Sigmoid colon (tissue), 7 donors: Measurements from ENCODE around the gene CTNND2. TPM values are rescaled to one million over a fixed set of nuclear protein-coding genes. Genes with fewer than 3 reads are reported as not detected.

Experiments used
- DNase-seq: peaks from one replicate; pipeline ENCODE4 v3.0.0-alpha.2; 2019
- H3K27ac ChIP-seq, 4 donors: fragments of 200-600 bp; sonication (generic); one replicate each; pipeline ENCODE4 v1.5.1; 2016 to 2019; ENCODE audit warnings: mild to moderate bottlenecking in 1 of 4
- H3K27me3 ChIP-seq, 3 donors: fragments of 200-600 bp; sonication (generic); one replicate each; pipeline ENCODE4 v1.5.1; 2019; ENCODE audit warnings: mild to moderate bottlenecking in 1 of 3
- H3K36me3 ChIP-seq, 4 donors: fragments of 200-600 bp; sonication (generic); one replicate each; pipeline ENCODE4 v1.5.1; 2016 to 2019
- H3K4me1 ChIP-seq, 4 donors: fragments of 200-600 bp; sonication (generic); one replicate each; pipeline ENCODE4 v1.5.1; 2017 to 2019
- H3K4me3 ChIP-seq, 4 donors: fragments of 200-600 bp; sonication (generic); one replicate each; pipeline ENCODE4 v1.5.1; 2017 to 2019; ENCODE audit warnings: mild to moderate bottlenecking in 2 of 4, moderate library complexity in 1 of 4
- H3K9me3 ChIP-seq, 4 donors: fragments of 200-600 bp in 3 of 4; sonication (generic) in 3 of 4; one replicate each; pipeline versions ENCODE4 v1.5.1 to v1.6.1; 2013 to 2019
- EP300 ChIP-seq, 4 donors: sonication (generic); formaldehyde crosslinking; IDR thresholded peaks; one replicate each; pipeline ENCODE4 v1.6.1; 2017; ENCODE audit warnings: antibody characterized with exemption in 4 of 4
- POLR2A ChIP-seq, 2 donors: fragments of 450-650 bp; IDR thresholded peaks; one replicate each; pipeline ENCODE4 v1.6.1; 2016; ENCODE audit warnings: antibody characterized with exemption in 2 of 2, mild to moderate bottlenecking in 2 of 2, moderate library complexity in 2 of 2
- POLR2AphosphoS5 ChIP-seq, 4 donors: sonication (generic); formaldehyde crosslinking; IDR thresholded peaks; one replicate each; pipeline ENCODE4 v1.6.1; 2017; ENCODE audit warnings: antibody characterized with exemption in 4 of 4
- WGBS, 2 donors: extraction: QIAGEN DNeasy Blood & Tissue Kit; methylation state at CpG; one replicate each; pipeline ENCODE4 v1.1.7; 2013; 5-methylcytosine and 5-hydroxymethylcytosine counted together
- intact Hi-C: fragments of 100-400 bp; cut with DNase I; formaldehyde crosslinking; loops from one replicate; pipeline ENCODE4 v1.15.1; 2023
- polyA plus RNA-seq, 3 donors: library from polyadenylated mRNA; stranded (reverse); fragments of 200-250 nt; gene quantifications; one replicate each; pipeline ENCODE4 v1.2.3, GENCODE V29; 2013
- total RNA-seq, 4 donors: library from RNA; depleted of rRNA; stranded (reverse); fragments of >200 nt; gene quantifications; one replicate each; pipeline ENCODE4 v1.1.0, GENCODE V29; 2016
- TF ChIP-seq, protein P1 (sequence below), 4 experiments: fragments of 450-650 bp in 3 of 4; fragments of 200-600 bp in 1 of 4; IDR thresholded peaks; one replicate each; pipeline ENCODE4 v1.5.1; 2016 to 2019; ENCODE audit warnings: antibody characterized with exemption in 4 of 4, mild to moderate bottlenecking in 3 of 4, moderate library complexity in 2 of 4
- donor health status: healthy with polysubstance abuse.
- donor health status: Bipolar disorder and iron deficiency.
- donor health status: healthy.

Gene CTNND2
- total and polyA plus RNA-seq, 7 donors: 0.36 to 2.5 (median 0.84) TPM; not detected in 1

DNA sequence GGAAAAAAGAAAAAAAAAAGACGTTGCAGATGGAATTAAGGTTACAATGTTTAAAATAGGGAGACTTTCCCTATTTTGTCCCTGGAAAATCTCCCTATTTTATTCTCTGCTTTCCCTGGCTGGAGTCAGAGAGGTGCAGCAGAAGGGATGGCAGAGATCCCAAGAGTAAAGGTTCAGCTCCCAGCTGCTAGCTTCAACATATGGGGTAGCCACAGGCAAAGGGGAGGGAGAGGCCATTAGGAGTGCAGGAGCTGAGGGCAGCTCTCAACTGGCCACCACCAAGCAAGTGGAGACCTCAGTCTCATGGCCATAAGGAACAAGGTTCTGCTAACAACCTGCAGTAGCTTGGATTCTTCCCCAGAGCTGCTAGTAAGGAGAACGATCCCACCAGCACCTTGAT is 776.2 kb downstream of the CTNND2 start:
- WGBS, 2 donors: 66 to 90% methylated on average over 2 of the region's 2 CpGs
- TF ChIP-seq EP300 (IDR thresholded peaks at IDR 0.05) (no peak), POLR2AphosphoS5 (IDR thresholded peaks at IDR 0.05) (no peak), POLR2A (IDR thresholded peaks at IDR 0.05) (no peak)
- TF ChIP-seq, protein P1, sequence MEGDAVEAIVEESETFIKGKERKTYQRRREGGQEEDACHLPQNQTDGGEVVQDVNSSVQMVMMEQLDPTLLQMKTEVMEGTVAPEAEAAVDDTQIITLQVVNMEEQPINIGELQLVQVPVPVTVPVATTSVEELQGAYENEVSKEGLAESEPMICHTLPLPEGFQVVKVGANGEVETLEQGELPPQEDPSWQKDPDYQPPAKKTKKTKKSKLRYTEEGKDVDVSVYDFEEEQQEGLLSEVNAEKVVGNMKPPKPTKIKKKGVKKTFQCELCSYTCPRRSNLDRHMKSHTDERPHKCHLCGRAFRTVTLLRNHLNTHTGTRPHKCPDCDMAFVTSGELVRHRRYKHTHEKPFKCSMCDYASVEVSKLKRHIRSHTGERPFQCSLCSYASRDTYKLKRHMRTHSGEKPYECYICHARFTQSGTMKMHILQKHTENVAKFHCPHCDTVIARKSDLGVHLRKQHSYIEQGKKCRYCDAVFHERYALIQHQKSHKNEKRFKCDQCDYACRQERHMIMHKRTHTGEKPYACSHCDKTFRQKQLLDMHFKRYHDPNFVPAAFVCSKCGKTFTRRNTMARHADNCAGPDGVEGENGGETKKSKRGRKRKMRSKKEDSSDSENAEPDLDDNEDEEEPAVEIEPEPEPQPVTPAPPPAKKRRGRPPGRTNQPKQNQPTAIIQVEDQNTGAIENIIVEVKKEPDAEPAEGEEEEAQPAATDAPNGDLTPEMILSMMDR (IDR thresholded peaks at IDR 0.05): no peak
- intact Hi-C loops: no loop called here

GRCh38 chr5:11126844-11127243 is 777.4 kb downstream of the CTNND2 start:
- no peak for TF ChIP-seq POLR2A (IDR thresholded peaks at IDR 0.05)
- no peak for TF ChIP-seq EP300 (IDR thresholded peaks at IDR 0.05)
- no peak for TF ChIP-seq POLR2AphosphoS5 (IDR thresholded peaks at IDR 0.05)
- TF ChIP-seq, protein P1 (IDR thresholded peaks at IDR 0.05): no peak
- Histone ChIP-seq H3K27ac (no peak overlapping the region), H3K36me3 (no peaks in the 10 kb centered on the region), H3K27me3 (no peaks in the 10 kb centered on the region), H3K4me1 (no peaks in the 10 kb centered on the region), H3K9me3 (no peaks in the 10 kb centered on the region), H3K4me3 (no peak overlapping the region)
- WGBS, 2 donors: 38 to 73% methylated on average over 4 of the region's 4 CpGs
- no peak for DNase-seq
- intact Hi-C loops: no loop called here

More for the DNA sequence above, 776.2 kb downstream of the CTNND2 start:
- Histone ChIP-seq H3K9me3 (no peaks in the 10 kb centered on the region), H3K4me1 (no peaks in the 10 kb centered on the region), H3K4me3 (no peak overlapping the region), H3K27ac (no peak overlapping the region), H3K36me3 (no peaks in the 10 kb centered on the region), H3K27me3 (no peaks in the 10 kb centered on the region)
- DNase-seq: no peak

GRCh38 chr5:11121885-11122284 is 782.4 kb downstream of the CTNND2 start:
- Histone ChIP-seq H3K36me3 (no peaks in the 10 kb centered on the region), H3K27ac (no peak overlapping the region), H3K9me3 (no peaks in the 10 kb centered on the region), H3K4me3 (no peak overlapping the region), H3K4me1 (no peaks in the 10 kb centered on the region), H3K27me3 (no peaks in the 10 kb centered on the region)
- TF ChIP-seq, protein P1 (IDR thresholded peaks at IDR 0.05): no peak
- TF ChIP-seq POLR2AphosphoS5 (IDR thresholded peaks at IDR 0.05): no peak
- TF ChIP-seq EP300 (IDR thresholded peaks at IDR 0.05): no peak
- TF ChIP-seq POLR2A (IDR thresholded peaks at IDR 0.05): no peak
- WGBS, 2 donors: 79 to 89% methylated on average over 3 of the region's 3 CpGs
- intact Hi-C loops: no loop called here
- no peak for DNase-seq

- no peaks in the 10 kb centered on the region for H3K4me1 ChIP-seq
- intact Hi-C loops: no loop called here
- H3K4me3 ChIP-seq: no peak overlapping the region
- H3K36me3 ChIP-seq: no peaks in the 10 kb centered on the region
- TF ChIP-seq, protein P1 (IDR thresholded peaks at IDR 0.05): no peak
- H3K27me3 ChIP-seq: no peaks in the 10 kb centered on the region
- no peak for DNase-seq
- no peak overlapping the region for H3K27ac ChIP-seq
- no peaks in the 10 kb centered on the region for H3K9me3 ChIP-seq
- 84 to 90% methylated on average over 6 of the region's 6 CpGs for WGBS, 2 donors
Measured at GRCh38 chr5:11110128-11110527, 794.1 kb downstream of the CTNND2 start.

DNA sequence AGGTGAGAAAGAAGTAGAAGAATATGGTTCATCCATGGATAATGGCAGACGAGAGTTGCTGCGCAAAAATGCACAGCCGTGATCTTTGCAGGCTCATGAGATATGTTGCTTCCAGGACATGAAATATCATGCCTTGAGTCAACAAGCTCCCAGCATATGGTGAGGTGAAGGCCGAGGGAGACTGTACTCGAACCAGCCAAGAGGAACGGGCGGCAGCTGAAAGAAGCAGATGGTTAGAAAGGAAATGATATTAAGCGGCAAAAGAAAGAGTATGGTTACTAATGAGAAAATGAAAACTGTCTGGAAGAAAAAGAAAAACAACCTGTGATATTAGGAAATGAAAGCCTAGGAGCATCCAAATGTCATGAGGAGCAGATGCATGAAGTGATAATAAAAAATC is 798.5 kb downstream of the CTNND2 start:
- Histone ChIP-seq H3K27ac (no peak overlapping the region), H3K27me3 (no peaks in the 10 kb centered on the region), H3K9me3 (no peaks in the 10 kb centered on the region), H3K4me3 (no peak overlapping the region), H3K36me3 (no peaks in the 10 kb centered on the region), H3K4me1 (no peaks in the 10 kb centered on the region)
- intact Hi-C loops: no loop called here
- DNase-seq: no peak
- TF ChIP-seq EP300 (IDR thresholded peaks at IDR 0.05) (no peak), POLR2A (IDR thresholded peaks at IDR 0.05) (no peak), POLR2AphosphoS5 (IDR thresholded peaks at IDR 0.05) (no peak)
- TF ChIP-seq, protein P1 (IDR thresholded peaks at IDR 0.05): no peak
- 90 to 91% methylated on average over 8 of the region's 8 CpGs for WGBS, 2 donors
